Inferior parietal cortex (tissue), 1 donor: ENCODE data around the gene MYLK2.

Source experiments
- DNase-seq: peaks from one replicate; pipeline ENCODE4 v3.0.0-alpha.2; 2016; ENCODE audit errors: extremely low spot score

Gene MYLK2

DNA sequence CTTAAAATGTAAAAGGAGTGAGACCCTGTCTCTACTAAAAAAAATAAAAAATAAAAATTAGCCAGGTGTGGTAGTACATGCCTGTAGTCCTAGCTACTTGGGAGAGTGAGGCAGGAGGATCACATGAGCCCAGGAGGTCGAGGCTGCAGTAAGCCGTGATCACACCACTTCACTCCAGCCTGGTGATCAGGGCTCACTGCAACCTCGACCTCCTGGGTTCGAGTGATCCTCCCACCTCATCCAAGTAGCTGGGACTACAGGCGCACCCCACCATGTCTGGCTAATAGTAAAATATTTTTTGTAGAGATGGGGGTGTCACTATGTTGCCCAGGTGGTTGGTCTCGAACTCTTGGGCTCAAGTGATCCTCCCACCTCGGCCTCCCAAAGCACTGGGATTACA is 34.3 kb downstream of the MYLK2 start:
- DNase-seq, result no peak

DNA sequence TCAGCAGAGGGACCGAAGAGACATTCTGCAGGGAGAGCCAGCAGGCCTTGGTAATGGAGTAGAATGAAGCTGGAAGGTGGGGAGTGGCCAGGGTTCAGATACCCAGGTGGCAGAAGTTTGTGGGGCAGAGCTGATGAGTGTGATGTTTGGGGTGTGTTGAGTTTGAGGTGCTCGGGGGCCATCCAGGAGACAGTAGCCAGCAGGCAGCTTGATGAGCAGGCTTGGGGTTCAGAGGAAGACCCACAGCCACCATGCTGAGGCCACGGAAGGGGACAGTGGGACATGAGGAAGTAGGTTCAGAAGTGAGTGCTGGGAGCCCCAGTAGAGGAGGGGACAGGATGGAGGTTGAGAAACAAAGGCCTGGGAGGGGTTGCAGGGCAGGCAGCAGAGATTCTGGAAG is 37.4 kb downstream of the MYLK2 start:
- DNase-seq, result no peak

DNA sequence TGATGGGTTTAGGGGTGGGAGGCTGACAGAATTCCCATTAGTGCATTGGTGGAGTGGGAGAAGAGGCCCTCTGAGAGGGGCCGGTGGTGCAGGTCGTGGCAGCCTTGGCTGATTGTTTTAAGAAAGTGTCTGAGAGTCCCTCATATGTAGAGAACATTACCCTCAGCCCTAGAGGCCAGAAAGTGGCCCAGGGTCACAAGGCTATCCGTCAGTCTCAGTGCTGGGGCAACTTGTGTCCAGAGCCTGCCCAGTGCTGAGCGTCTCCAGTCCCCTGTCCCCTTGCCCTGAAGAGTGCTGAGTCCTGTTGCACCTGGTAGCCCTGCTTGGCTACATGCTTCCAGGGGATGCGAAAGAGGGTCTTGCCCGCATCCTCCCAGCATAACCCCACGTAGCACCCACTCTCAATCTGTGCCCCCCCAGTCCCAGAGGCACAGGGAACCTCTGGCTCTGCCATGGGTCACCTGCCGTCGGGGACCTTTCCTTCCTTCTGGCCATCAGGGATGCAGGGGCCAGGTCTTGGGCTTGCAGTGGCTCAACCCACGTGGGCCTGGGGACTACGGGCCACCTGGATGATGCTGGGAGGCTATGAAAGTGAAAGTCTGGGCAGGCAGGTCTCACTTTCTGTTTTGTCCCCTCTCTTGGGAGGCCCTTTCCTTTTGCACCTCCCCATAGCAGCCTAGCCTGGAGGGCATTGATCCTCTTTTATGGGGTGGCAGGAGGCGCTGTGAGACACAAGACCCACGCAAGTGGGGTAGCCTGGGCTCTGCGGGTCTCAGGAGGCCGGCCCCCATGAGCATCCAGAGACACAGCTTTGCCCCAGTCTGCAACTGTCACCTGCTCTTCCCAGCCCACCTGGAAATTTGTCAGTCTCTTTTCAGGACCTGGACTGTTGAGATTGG is 39.0 kb downstream of the MYLK2 start:
- no peak for DNase-seq

DNA sequence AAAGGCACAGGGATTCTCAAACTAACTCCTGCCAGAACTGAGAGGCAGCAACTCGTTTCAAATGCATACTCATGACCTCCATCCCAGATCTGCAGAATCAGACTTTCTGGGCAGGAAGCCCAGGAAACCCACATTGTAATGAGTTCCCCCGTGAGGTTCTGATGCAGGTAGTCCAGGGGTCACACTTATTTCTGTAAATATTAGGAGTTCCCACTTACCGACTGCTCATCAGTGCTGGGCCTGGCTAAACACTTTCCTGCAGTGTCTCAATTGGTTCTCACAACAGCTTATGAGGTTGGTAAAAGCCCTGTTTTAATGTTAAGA is 39.6 kb downstream of the MYLK2 start:
- DNase-seq, result no peak

DNA sequence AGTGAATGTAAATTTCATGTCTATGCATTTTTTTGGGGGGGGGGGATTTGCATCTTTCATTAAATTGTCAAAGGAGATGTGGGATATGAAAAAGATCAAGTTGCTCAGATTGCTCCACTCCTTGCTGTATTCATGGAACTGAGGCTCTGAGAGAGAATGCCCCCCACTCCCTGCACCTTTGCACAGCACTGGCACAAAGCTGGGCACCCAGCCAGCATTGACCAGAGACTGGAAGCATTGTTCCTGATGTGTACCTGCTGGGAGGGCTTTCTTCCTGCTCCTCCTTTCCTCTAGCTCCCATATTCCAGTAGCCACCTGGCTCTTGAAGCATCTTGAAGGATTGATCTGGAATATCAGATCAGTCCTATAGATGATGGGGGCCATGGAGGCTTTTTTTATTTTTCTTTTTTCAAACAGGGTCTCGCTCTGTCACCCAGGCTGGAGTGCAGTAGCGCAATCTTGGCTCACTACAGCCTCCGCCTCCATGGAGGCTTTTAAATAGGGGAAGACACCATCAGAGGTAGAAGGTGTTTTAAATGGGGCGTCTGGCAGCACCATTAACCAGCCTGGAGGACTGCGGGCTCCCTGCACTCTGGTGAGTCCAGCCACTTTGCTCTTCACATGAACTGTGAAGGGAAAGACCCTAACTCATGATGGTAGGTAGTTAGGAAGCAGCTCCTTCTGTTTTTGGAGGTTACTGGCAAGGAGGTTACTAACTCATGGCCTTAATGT is 40.3 kb downstream of the MYLK2 start:
- no peak for DNase-seq

DNA sequence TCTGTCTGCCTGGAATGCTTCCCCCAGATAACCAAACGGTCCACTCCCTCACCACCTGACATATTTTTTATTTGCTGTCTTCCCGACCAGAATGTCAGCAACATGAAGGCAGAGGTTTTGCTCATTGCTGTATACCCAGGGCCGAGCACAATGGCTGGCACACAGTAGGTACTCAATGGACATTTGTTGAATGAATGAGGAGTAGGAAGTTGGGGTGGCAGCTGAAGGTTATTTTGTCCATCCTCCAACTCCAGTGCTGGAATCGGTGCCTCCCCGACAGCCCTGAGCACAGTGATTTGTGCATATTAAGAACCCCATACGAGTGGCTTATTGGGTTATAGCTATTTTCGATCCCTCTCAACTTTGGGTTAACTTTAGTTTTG is 40.8 kb downstream of the MYLK2 start:
- DNase-seq, result no peak

DNA sequence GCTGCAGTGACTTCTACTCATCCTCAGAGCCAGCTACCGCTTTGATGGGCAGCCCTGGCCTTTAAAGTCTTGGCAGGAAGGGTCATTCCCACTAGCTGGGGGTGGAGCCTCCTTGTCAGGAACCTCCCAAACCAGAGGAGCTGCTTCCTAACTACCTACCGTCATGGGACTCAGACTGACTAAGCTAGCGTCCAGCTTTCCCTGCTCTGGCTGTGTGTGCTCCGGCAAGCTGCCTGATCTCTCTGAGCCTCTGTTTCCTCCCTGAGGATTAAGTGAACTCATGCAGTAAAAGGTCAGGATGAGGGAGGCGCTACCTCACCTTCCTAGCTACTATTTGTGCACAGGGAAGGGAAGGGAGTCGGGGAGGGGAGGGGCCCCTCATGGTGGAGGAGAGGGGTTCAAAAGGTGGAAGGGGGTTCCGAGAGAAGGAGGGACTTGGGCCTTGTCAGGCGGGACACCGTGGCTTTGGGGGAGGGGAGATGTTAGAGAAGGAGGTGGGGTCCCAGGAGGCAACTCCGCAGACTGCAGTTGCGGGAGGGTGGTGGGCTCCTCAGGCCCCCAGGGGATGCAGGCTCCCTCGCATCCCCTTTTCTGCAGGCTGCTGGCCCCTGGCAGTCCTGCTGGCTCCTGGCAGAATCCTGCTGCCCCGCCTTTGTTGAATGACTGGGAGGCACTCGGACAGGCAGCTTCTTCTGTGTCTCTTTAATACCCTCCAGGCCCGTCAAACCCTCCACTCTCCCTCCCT is 41.4 kb downstream of the MYLK2 start:
- no peak for DNase-seq

DNA sequence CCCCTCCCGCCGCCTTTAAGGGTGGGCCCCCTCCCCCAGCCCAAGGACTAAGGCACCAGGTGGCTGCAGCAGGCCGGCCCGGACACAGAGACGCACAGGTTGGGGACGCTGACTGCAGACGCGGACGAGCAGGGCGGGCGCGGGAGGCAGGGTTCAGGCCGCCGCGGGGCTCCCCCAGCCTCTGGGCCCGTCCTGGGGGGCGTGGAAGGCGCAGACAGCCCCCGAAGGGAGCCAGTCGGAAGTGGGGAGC is 41.9 kb downstream of the MYLK2 start:
- no peak for DNase-seq

DNA sequence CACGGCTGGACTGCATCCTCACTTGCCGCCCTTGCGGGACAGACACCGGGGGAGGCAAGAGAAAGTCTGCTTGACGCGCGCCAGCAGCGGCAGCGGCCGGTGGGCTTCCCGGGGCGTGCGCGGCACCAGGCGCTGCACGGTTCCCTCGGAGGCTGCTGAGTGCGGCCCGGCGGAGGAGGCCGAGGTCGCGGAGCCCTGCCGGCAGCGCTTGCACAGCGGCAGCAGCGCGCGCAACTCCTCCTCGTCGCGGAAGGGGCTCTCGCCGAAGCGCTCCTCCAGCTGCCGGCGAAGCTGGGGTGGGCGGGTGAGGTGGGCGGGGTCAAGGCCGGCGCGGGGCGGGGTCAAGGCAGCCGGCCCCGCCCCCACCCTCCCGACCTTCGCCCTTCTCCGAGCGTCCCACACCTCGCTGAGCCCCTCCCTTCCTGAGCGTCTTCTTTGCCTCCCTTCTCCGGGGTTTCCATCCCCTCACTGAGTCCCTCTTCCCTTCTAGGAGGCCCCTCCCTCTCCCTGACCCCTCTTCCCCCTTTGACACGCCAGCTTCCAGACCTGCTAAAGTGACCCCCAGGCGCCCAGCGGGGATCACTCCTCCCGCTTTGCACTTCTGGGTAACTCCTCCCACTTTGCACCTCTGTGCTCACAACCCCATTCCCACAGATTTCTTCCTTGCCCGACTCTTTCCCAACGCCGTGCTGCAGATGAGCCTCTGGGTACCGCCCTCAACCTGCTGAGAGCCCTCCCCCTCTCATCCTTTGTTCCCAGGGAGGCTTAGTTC is 42.4 kb downstream of the MYLK2 start:
- no peak for DNase-seq

DNA sequence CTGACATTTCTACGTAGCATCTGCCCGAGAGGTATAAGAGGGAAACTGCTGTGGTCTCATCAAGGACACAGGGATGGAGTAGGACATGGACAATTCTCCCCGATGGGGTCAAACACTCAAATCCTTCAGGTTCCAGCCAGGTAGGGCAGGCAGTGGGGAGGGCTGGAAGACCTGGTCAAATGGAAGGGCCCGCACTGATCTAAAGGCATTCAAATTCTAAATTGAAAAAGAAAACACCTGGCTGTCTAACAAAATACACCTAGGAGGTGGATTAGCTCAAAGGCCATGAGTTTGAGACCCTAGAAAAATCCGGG is 43.0 kb downstream of the MYLK2 start:
- DNase-seq, result no peak

DNA sequence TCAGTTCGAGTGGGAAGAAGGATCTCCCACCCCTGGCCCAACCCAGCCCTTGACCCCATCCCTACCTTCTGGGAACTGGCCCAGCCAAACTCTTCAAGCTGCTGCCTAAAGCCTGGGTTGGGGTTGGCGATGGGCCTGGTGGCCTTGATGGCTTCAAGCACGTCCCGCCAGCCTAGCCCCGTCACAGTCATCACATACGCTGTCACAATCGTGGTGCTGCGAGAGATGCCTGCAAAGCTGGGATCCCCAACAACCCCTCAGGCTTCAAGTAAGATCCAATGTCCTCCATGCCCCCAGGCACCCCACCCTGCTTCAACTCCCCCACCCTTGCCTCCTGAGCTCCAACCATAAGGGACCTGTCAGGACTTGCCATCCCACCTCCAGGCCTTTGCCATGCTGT is 43.4 kb downstream of the MYLK2 start:
- DNase-seq, result no peak

DNA sequence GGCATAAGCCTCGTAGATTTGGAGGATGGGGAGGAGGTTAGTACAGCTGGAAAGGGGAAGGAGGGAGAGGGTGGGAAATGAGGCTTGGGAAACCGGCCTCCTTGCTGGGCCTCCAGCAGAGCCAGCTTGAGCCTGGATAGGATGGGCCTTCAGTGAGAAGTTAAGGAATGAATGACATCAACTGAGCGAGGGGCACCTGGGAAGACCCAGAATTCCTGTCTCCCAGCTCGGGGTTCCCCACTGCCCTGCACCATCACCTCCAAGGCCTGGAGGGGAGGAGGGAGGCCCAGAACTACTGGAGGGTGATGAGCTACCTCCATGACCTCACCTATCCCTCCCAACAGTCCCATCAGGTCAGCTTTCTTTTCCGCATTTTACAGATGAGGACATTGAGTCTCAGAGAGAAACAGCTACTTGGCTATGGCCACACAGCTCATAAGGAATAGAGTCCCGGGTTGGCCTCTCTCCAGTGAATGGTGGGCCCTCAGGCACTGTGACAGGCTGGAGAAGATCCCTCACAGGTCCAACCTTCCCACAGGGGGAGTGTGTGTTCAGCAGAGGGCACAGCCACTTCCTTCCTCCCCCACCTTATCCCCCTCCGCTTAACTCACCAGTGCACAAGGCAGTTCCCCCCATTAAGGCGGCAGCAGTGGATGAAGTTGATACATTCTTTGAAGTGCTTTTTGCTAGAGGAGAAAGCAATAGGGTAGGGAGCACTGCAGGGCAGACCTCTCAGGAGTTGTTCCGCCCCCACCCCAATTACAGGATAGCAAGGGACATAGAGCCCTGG is 44.3 kb downstream of the MYLK2 start:
- DNase-seq, result no peak

DNA sequence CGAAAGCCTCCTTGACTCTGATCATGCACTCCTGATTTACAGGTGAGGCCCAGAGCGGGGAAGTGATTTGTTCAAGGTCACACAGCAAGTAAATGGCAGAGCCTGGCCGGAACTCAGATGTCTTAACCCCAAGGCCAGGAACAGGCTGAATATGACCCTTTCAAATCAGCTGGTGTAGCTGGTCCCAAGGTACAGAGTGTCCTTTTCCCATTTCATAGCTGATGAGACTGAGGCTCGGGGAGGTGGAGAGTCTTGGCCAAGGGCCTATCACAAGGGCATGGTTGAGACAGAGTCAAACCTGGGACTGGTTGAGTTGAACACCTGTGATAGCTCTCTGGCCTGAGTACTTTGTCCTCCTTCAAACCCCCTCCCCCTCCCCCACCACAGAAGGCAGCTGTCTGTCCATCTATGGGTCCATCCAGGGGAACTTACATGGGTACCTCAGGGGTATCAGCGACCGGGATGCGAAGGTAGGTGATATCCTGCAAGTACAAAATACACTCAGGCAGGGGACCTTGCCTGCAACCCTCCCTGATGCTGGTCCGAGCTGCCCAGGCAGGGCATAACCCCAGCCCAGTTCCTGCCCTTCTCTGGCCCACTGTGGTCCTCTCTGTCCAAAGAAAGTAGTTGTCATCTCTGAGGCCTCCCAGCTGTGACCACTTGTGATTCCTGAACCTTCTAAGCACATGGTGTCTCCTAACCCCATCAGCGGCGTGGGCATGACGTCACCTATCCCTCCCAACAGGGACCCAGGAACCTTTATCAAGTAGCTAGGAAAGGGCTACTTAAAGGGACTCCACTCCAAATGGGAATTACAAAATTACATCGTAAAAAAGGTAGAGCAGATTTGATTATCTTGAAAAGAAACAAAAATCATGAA is 45.6 kb downstream of the MYLK2 start:
- no peak for DNase-seq

DNA sequence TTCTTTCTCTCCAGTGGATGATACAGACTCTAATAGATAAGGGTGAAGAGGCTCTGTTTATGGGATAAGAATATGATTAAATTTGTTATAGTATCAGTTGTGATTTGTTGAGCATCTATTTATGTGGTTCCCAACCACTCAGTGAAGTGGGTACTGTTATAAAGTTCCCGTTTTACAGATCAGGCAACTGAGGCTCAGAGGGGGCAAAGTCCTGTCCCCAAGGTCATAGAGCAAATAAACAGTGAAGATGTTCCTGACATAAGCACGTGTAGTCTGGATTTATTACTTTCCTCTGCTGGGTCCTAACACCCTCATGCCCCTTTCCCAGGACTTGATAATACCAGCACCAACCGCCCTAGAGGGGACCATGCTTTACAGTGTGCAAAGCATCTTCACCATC is 47.1 kb downstream of the MYLK2 start:
- no peak for DNase-seq

DNA sequence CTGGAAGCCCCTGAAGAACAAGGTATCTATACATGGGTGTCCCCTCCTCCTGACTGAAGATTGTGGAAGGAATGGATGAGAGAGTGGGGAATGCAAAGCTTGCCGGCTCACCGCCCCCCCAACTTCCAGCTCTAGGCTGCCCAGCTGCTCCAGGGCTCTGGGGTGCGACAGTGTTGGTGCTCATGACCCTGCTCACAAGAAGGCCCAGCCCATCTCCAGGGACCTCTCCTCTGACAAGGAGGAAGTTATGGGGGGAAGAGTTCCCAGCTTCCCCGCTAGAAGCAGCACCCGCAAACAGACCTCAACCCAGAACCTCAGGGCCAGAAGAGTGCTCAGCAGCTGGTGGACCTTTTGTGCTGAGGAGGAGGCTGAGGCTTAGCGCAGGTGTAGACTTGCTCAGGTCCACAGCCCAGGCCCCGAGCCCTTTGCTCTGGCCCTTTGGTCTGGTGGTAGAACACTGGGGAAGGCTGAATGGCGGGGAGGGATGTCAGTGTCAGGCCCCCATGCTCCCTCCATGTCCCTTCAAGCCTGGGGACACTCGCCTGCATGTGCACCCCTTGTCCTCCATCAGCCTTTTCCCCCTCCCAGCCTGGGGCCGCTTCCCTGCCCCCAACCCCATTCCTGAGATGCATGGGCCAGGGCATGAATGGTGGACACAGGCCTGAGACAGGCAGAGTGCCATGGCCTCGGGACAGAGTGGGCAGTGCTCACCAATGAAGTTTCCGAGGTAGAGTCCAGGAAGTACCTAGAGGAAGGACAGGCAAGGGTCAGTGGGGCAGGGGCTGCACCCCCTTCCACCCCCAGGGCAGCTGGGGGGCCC is 49.9 kb downstream of the MYLK2 start:
- no peak for DNase-seq

DNA sequence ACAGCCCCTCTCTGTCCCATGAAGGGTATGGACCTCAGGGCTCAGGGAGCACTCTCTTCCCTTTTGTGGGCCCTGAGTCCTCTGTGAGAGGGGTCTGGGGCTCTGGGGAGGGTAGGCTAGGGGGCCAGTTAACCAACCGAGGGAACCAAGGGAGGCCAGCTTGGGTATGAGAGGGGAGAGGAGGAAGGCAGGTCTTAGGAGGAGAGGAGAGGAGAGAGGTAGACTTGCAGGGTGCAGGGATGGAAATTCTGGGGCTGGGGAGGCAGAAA is 50.5 kb downstream of the MYLK2 start:
- DNase-seq, result no peak

DNA sequence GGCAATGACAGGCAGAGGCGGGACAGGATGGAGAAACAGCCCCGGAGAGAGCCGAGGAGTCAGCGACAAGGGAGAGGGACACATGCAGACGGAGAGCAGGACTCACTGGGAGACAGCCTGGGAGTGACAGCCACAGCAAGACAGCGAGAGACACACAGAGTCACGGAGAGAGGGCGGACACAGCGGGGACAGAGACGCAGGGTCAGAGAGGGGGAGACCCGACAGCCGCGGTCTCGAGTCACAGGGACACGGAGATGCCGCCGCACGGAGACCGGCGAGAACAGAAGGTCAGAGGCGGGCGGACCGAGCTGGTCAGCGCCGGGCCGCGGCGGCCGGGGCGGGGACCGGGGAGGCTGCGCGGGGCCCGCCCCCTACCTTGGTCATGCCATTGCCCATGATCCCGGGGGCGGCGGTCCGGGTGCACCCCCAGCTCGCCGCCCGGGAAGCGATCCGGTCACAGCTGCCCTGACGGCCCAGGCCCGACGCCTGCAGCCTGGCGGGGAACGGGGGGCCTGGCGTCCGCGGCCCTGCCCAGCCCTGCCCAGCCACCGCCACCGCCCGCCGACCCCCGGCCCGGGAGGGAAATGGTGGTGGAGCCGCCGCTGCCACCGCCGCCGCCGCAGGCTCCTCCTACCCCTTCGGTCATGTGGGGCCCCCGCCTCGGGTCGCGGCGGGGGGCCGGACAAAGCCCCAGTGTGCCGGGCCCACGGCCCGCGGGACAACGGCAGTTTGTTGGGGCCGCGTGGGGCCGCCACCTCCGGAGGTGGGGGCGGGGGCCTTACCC is 51.0 kb downstream of the MYLK2 start, which contains the start of the genes DUSP15 and TTLL9:
DUSP15 (minus strand) TSS at position 586 of the 784 bp plus-strand sequence; CDS start at position 396, 190 bp downstream.
TTLL9 (plus strand) TSS at position 693 of the 784 bp plus-strand sequence. CDS start 493 bp downstream, outside the sequence.
- peak; percentile 54 for DNase-seq

DNA sequence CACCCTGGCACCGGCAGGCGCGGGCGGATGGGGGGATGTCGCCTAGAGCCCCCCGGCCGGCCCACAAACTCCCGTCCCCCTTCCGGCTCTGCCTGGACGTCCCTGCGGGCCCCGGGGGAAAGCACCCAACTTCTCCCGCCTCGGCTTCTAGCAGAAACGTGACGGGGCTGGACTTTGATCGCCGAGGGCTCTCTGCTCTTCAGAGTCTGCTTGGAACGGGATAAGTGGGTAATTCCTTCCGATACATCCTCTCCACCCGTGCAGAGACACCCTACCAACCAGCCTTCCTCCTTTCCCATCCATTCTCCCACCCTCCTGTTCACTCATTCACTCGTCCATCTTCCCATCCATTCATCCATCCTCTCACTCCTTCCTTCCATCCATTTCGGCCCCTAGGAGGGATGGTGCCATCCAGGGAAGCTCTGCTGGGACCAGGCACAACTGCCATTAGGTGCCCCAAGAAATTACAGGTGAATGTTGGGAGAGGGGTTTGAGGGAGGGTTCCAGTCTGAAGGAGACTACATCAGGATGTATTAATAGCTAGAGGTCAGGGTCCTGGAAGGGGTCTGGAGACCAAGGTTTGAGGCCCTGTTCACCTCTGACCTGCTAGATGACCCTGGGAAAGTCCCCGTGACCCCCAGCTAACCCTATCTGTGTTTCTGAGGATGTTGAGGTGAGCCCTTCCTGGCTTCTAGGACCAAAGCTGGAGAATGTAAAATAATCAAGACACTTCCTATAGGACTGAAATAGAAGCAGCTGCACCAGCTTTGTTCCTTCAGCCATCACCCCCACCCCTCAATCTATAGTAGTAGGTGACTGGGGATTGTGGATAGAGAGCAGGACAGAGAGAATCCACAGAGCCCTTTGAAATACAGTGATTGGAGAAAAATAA is 51.8 kb downstream of the MYLK2 start:
- no peak for DNase-seq
